H1 (cell line): ENCODE measurements around the gene FBXO17. TPM values are rescaled to one million over a fixed set of nuclear protein-coding genes. Genes with fewer than 3 reads are reported as not detected.

ENCODE experiments used
- polyA plus RNA-seq, 7 experiments: library from polyadenylated mRNA; depleted of rRNA in 3 of 7; stranded (reverse) in 5 of 7; unstranded in 2 of 7; fragments of >200 nt in 5 of 7; fragments of 200-250 nt in 2 of 7; gene quantifications; 1 replicate in 5 of 7; 2 replicates in 1 of 7; 4 replicates in 1 of 7; pipeline versions ENCODE4 v1.2.1 to v1.2.3, GENCODE V29; 2011 to 2013; ENCODE audit warnings: missing spikeins in 2 of 7, mixed read lengths in 2 of 7
- total RNA-seq: library from RNA; stranded (reverse); fragmentation: NEBNext Ultra II Directional; extraction: Animal tissue kit (Norgen Biotek cat#: 25700); gene quantifications from 2 replicates; pipeline ENCODE4 v1.2.1, GENCODE V29; 2021
- TF ChIP-seq, protein P1 (sequence below): fragments of 300-600 bp; sonication (generic); IDR thresholded peaks from 2 replicates; pipeline ENCODE4 v1.7.1; 2012; ENCODE audit warnings: low read length, moderate library complexity, mild to moderate bottlenecking, inconsistent platforms; ENCODE audit not compliant: insufficient replicate concordance

FBXO17 gene
- total and polyA plus RNA-seq, 2 of the 8 experiments (the other 6 are each of a cell fraction or from before 2014, with no cell fraction given), result 11.7 to 15.3 TPM

DNA sequence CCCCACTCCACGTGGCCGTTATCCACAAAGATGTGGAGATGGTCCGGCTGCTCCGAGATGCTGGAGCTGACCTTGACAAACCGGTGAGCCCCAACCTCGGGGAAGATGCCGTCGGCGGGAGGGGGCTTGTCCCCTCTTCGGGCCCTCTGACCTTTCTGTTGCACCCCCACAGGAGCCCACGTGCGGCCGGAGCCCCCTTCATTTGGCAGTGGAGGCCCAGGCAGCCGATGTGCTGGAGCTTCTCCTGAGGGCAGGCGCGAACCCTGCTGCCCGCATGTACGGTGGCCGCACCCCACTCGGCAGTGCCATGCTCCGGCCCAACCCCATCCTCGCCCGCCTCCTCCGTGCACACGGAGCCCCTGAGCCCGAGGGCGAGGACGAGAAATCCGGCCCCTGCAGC is 68.3 kb downstream of the FBXO17 start (continued):
- TF ChIP-seq, protein P1, sequence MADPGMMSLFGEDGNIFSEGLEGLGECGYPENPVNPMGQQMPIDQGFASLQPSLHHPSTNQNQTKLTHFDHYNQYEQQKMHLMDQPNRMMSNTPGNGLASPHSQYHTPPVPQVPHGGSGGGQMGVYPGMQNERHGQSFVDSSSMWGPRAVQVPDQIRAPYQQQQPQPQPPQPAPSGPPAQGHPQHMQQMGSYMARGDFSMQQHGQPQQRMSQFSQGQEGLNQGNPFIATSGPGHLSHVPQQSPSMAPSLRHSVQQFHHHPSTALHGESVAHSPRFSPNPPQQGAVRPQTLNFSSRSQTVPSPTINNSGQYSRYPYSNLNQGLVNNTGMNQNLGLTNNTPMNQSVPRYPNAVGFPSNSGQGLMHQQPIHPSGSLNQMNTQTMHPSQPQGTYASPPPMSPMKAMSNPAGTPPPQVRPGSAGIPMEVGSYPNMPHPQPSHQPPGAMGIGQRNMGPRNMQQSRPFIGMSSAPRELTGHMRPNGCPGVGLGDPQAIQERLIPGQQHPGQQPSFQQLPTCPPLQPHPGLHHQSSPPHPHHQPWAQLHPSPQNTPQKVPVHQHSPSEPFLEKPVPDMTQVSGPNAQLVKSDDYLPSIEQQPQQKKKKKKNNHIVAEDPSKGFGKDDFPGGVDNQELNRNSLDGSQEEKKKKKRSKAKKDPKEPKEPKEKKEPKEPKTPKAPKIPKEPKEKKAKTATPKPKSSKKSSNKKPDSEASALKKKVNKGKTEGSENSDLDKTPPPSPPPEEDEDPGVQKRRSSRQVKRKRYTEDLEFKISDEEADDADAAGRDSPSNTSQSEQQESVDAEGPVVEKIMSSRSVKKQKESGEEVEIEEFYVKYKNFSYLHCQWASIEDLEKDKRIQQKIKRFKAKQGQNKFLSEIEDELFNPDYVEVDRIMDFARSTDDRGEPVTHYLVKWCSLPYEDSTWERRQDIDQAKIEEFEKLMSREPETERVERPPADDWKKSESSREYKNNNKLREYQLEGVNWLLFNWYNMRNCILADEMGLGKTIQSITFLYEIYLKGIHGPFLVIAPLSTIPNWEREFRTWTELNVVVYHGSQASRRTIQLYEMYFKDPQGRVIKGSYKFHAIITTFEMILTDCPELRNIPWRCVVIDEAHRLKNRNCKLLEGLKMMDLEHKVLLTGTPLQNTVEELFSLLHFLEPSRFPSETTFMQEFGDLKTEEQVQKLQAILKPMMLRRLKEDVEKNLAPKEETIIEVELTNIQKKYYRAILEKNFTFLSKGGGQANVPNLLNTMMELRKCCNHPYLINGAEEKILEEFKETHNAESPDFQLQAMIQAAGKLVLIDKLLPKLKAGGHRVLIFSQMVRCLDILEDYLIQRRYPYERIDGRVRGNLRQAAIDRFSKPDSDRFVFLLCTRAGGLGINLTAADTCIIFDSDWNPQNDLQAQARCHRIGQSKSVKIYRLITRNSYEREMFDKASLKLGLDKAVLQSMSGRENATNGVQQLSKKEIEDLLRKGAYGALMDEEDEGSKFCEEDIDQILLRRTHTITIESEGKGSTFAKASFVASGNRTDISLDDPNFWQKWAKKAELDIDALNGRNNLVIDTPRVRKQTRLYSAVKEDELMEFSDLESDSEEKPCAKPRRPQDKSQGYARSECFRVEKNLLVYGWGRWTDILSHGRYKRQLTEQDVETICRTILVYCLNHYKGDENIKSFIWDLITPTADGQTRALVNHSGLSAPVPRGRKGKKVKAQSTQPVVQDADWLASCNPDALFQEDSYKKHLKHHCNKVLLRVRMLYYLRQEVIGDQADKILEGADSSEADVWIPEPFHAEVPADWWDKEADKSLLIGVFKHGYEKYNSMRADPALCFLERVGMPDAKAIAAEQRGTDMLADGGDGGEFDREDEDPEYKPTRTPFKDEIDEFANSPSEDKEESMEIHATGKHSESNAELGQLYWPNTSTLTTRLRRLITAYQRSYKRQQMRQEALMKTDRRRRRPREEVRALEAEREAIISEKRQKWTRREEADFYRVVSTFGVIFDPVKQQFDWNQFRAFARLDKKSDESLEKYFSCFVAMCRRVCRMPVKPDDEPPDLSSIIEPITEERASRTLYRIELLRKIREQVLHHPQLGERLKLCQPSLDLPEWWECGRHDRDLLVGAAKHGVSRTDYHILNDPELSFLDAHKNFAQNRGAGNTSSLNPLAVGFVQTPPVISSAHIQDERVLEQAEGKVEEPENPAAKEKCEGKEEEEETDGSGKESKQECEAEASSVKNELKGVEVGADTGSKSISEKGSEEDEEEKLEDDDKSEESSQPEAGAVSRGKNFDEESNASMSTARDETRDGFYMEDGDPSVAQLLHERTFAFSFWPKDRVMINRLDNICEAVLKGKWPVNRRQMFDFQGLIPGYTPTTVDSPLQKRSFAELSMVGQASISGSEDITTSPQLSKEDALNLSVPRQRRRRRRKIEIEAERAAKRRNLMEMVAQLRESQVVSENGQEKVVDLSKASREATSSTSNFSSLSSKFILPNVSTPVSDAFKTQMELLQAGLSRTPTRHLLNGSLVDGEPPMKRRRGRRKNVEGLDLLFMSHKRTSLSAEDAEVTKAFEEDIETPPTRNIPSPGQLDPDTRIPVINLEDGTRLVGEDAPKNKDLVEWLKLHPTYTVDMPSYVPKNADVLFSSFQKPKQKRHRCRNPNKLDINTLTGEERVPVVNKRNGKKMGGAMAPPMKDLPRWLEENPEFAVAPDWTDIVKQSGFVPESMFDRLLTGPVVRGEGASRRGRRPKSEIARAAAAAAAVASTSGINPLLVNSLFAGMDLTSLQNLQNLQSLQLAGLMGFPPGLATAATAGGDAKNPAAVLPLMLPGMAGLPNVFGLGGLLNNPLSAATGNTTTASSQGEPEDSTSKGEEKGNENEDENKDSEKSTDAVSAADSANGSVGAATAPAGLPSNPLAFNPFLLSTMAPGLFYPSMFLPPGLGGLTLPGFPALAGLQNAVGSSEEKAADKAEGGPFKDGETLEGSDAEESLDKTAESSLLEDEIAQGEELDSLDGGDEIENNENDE, result no peak
